Measurements from ENCODE around the gene LRP1B.

- TF ChIP-seq CTCF (IDR thresholded peaks at IDR 0.05; ENCODE audit: low read depth, low read length, missing input control) (no peak), HNF4A (conservative IDR thresholded peaks at IDR 0.05) (no peak), REST (IDR thresholded peaks at IDR 0.05) (no peak), ZBTB33 (IDR thresholded peaks at IDR 0.05) (no peak), TAF1 (conservative IDR thresholded peaks at IDR 0.05) (no peak), MAX (IDR thresholded peaks at IDR 0.05) (no peak), YY1 (IDR thresholded peaks at IDR 0.05) (no peak), ATF3 (IDR thresholded peaks at IDR 0.05) (no peak), EGR1 (IDR thresholded peaks at IDR 0.05; ENCODE audit: low read depth in 2 of 2) (no peak), FOXA2 (IDR thresholded peaks at IDR 0.05) (no peak), HNF4G (IDR thresholded peaks at IDR 0.05) (no peak), RAD21 (IDR thresholded peaks at IDR 0.05) (no peak), GABPA (IDR thresholded peaks at IDR 0.05 in 1 of 2, conservative IDR thresholded peaks at IDR 0.05 in 1 of 2) (no peak), SP1 (IDR thresholded peaks at IDR 0.05) (no peak)
These were observed 1447.2 kb downstream of the LRP1B start for GRCh38 chr2:140683658-140684057.
